ENCODE results near the gene EEA1. TPM values are rescaled to one million over a fixed set of nuclear protein-coding genes. Genes with fewer than 3 reads are reported as not detected.

Gene EEA1
- 3.6 to 10.7 TPM (median 8.7 TPM) in 5 replicates for total RNA-seq (2022; extraction: Qiagen RNA extraction)

DNA sequence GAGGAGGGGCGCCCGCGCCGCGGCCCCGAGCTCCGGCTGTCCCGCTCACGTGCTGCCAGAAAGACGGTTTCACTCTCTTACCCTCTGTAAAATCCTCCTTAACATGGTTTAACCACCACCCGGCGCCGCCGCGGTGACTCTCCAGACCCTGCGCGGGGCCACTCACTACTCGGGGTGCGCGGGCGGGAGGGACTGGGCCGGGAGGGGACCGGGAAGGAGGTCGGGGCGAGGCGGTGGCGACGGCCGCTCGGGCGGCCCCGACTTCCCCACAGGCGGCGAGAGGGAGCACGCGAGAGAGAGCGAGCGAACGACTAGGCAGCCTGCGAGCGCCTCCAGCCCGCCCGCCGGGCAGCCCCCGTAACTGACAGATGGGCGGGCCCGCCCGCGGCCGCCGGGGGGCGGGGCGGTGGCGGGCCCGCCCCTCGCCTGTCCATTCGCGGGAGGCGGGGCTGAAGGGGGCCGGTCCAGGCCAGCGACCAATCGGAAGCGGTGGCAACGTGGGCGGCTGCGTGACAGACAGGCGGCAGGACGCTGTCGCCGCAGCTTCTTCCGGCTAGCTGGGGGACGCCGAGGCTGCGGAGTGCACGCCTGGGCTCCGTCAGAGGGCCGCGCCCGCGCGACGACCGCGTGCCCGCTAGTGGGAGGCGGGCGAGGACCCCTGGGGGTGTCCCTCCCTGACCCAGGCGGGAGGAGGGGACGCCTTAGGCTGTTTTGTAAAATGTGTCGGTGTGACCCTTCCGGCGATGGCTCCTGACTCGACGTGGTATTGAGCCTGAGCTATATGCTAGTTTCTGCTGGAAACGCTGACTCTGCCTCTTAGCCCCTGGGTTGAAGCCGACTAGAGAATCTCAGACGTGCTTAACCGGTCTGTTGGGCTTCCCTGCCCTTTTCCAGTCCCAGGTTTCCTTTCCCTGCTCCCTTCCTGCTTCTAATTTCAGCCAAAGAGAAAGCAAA lies at the start of gene EEA1:
EEA1 (minus strand) TSS at position 334 of the 954 bp plus-strand sequence; CDS start at position 105, 229 bp downstream.

Other genes with a start within 250 kb of the EEA1 start
- not detected in 5 replicates for gene PLEKHG7, start 226.3 kb downstream of the EEA1 start, total RNA-seq (2022; extraction: Qiagen RNA extraction)

All from A549 treated with dexamethasone at 1 μM for 4 hours (cell line).